B cell (primary cell): ENCODE results near the gene BCOR. TPM values are rescaled to one million over a fixed set of nuclear protein-coding genes. Genes with fewer than 3 reads are reported as not detected.

Experiments used
- ATAC-seq: fragments of 200-7000 bp; cut with Tn5 transposase; one replicate; pipeline ENCODE4 v1.10.0; 2021; ENCODE audit warnings: low read depth, mild to moderate bottlenecking, moderate number of reproducible peaks, moderate library complexity
- CTCF ChIA-PET: fragments of 350-600 bp; sonication (Branson Sonifier 250); formaldehyde crosslinking; loops from one replicate; lab custom pipeline; 2021; ENCODE audit warnings: antibody characterized with exemption, inconsistent platforms; lab: Charles Lee
- POLR2A ChIA-PET: fragments of 350-600 bp; sonication (Branson Sonifier 250); formaldehyde crosslinking; loops from one replicate; lab custom pipeline; 2021; ENCODE audit warnings: antibody characterized with exemption; lab: Charles Lee
- DNase-seq: peaks from one replicate; pipeline ENCODE4 v3.0.0; 2013
- H2AFZ ChIP-seq: 2 replicates; pipeline ENCODE4 v1.6.1; 2012; ENCODE audit warnings: mild to moderate bottlenecking, low read depth, low read length; ENCODE audit not compliant: insufficient read depth, poor library complexity, severe bottlenecking
- H3K27ac ChIP-seq, 2 donors: 1 replicate in 1 of 2; 2 replicates in 1 of 2; pipeline ENCODE4 v1.5.1; 2012 to 2013; ENCODE audit warnings: low read length in 2 of 2, mild to moderate bottlenecking in 2 of 2, moderate library complexity in 1 of 2
- H3K27me3 ChIP-seq, 4 experiments: fragments of 200-600 bp in 1 of 4; sonication (generic) in 1 of 4; replicated peaks in 1 of 4; 1 replicate in 2 of 4; 2 replicates in 2 of 4; pipeline versions ENCODE4 v1.6.1 to v1.7.0; 2013 to 2016; ENCODE audit warnings: low read length in 3 of 4, mild to moderate bottlenecking in 2 of 4, mixed read lengths in 1 of 4, moderate library complexity in 1 of 4; ENCODE audit not compliant: insufficient read depth in 4 of 4, control insufficient read depth in 3 of 4; ENCODE audit errors: control extremely low read depth in 1 of 4
- H3K36me3 ChIP-seq, 2 experiments: replicated peaks in 1 of 2; 1 replicate in 1 of 2; 2 replicates in 1 of 2; pipeline versions ENCODE4 v1.6.1 to v1.7.1; 2013; ENCODE audit warnings: low read length in 1 of 2; ENCODE audit not compliant: insufficient read depth in 2 of 2, control insufficient read depth in 1 of 2; ENCODE audit errors: control extremely low read depth in 1 of 2, extremely low read depth in 1 of 2
- H3K4me1 ChIP-seq, 2 donors: fragments of 200-600 bp in 1 of 2; sonication (generic) in 1 of 2; 1 replicate in 1 of 2; 2 replicates in 1 of 2; pipeline versions ENCODE4 v1.5.1 to v1.6.1; 2013 to 2017; ENCODE audit warnings: low read length in 2 of 2; ENCODE audit not compliant: control insufficient read depth in 2 of 2, insufficient read depth in 2 of 2
- H3K4me2 ChIP-seq: replicated peaks from 2 replicates; pipeline ENCODE3; 2012; ENCODE audit warnings: mild to moderate bottlenecking, low read depth, low read length; ENCODE audit not compliant: poor library complexity, severe bottlenecking
- H3K4me3 ChIP-seq, 5 experiments: fragments of 200-600 bp in 1 of 5; sonication (generic) in 1 of 5; 1 replicate in 3 of 5; 2 replicates in 2 of 5; pipeline versions ENCODE4 v1.5.1 to v1.7.0; 2011 to 2016; ENCODE audit warnings: low read length in 4 of 5, mild to moderate bottlenecking in 4 of 5, low read depth in 2 of 5, control low read depth in 1 of 5, moderate library complexity in 1 of 5; ENCODE audit not compliant: insufficient read depth in 1 of 5; ENCODE audit errors: control extremely low read depth in 1 of 5, extremely low read depth in 1 of 5
- H3K79me2 ChIP-seq: fragments of 200-600 bp; sonication (generic); one replicate; pipeline ENCODE4 v1.6.0; 2016; ENCODE audit warnings: low read length; ENCODE audit not compliant: control insufficient read depth, insufficient read depth
- H3K9ac ChIP-seq: fragments of 200-600 bp; sonication (generic); 2 replicates; pipeline ENCODE4 v1.6.1; 2017; ENCODE audit warnings: mild to moderate bottlenecking, low read length, moderate library complexity
- H3K9me3 ChIP-seq, 3 donors: one replicate each; pipeline versions ENCODE4 v1.6.1 to v1.7.1; 2013; ENCODE audit warnings: low read length in 2 of 3; ENCODE audit not compliant: control insufficient read depth in 2 of 3, insufficient read depth in 1 of 3; ENCODE audit errors: control extremely low read depth in 1 of 3
- H4K20me1 ChIP-seq: 2 replicates; pipeline ENCODE4 v1.6.0; 2012; ENCODE audit warnings: mild to moderate bottlenecking, low read length; ENCODE audit not compliant: insufficient read depth, control insufficient read depth, poor library complexity, severe bottlenecking
- H3K27ac Mint-ChIP-seq: one replicate; pipeline ENCODE4 v1.8.0; 2021; ENCODE audit warnings: mixed read lengths
- H3K27me3 Mint-ChIP-seq: one replicate; pipeline ENCODE4 v1.8.0; 2021; ENCODE audit warnings: mixed read lengths
- H3K4me1 Mint-ChIP-seq: one replicate; pipeline ENCODE4 v1.8.0; 2021; ENCODE audit warnings: mixed read lengths
- H3K4me3 Mint-ChIP-seq: one replicate; pipeline ENCODE4 v1.8.0; 2021; ENCODE audit warnings: mixed read lengths
- H3K9me3 Mint-ChIP-seq: one replicate; pipeline ENCODE4 v1.8.0; 2022; ENCODE audit warnings: mixed read lengths; ENCODE audit not compliant: insufficient read depth
- CTCF ChIP-seq: fragments of 200-600 bp; IDR thresholded peaks from one replicate; pipeline ENCODE4 v1.8.0; 2022; ENCODE audit warnings: antibody characterized with exemption, mild to moderate bottlenecking
- EZH2 ChIP-seq: IDR thresholded peaks from 2 replicates; pipeline ENCODE4 v1.6.1; 2012; ENCODE audit warnings: borderline replicate concordance, low read depth, mild to moderate bottlenecking, moderate library complexity, low read length; ENCODE audit not compliant: insufficient read depth, poor library complexity, severe bottlenecking
- WGBS: methylation state at CpG from one replicate; pipeline ENCODE4 v1.1.5; 2013; ENCODE audit warnings: missing lambda C conversion rate; ENCODE audit not compliant: insufficient coverage; 5-methylcytosine and 5-hydroxymethylcytosine counted together
- intact Hi-C: fragments of 100-400 bp; cut with micrococcal nuclease; formaldehyde crosslinking; loops from one replicate; pipeline ENCODE4 v1.10.0; 2022
- polyA plus RNA-seq: library from polyadenylated mRNA; depleted of rRNA; stranded (reverse); fragments of >200 nt; gene quantifications from 2 replicates; pipeline ENCODE4 v1.2.3, GENCODE V29; 2012
- total RNA-seq, 2 donors: library from RNA; stranded (reverse); fragments of 120-200 nt in 1 of 2; gene quantifications; 1 replicate in 1 of 2; 2 replicates in 1 of 2; pipeline versions ENCODE4 v1.2.3 to v1.2.4, GENCODE V29; 2013 to 2022

The BCOR gene
- total and polyA plus RNA-seq, 2 donors (not counting 1 experiment from before 2014, with no cell fraction given) = 19.0 to 65.3 TPM

GRCh38 chrX:40031911-40032310, 65.8 kb downstream of the BCOR start:
- DNase-seq (no peak), ATAC-seq (no peak)
- Histone ChIP-seq H3K4me3 (no peak overlapping the region), H3K4me2 (no peak overlapping the region), H3K9ac (no peak overlapping the region), H3K79me2 (no peaks in the 10 kb centered on the region), H4K20me1 (no peaks in the 10 kb centered on the region), H3K36me3 (no peaks in the 10 kb centered on the region), H3K4me1 (no peaks in the 10 kb centered on the region), H3K9me3 (no peaks in the 10 kb centered on the region), H3K27me3 (no peaks in the 10 kb centered on the region), H3K27ac (no peak overlapping the region), H2AFZ (no peak overlapping the region)
- intact Hi-C loops = no loop called here
- 93% methylated on average over 3 of the region's 5 CpGs for WGBS
- Mint-ChIP-seq H3K27ac (no peak overlapping the region), H3K27me3 (no peaks in the 10 kb centered on the region), H3K4me3 (no peak overlapping the region), H3K4me1 (no peaks in the 10 kb centered on the region), H3K9me3 (no peaks in the 10 kb centered on the region)
- POLR2A ChIA-PET = no interaction called here
- CTCF ChIA-PET = no interaction called here
- TF ChIP-seq EZH2 (no peak), CTCF (no peak)

- CTCF ChIA-PET = no interaction called here
- H3K4me3 Mint-ChIP-seq = no peak overlapping the region
- no peak for ATAC-seq
- Histone ChIP-seq H3K9me3 (no peaks in the 10 kb centered on the region), H2AFZ (no peak overlapping the region), H3K36me3 (no peaks in the 10 kb centered on the region), H3K9ac (no peak overlapping the region), H3K27ac (no peak overlapping the region), H3K27me3 (no peaks in the 10 kb centered on the region), H3K4me2 (no peak overlapping the region), H3K4me1 (no peaks in the 10 kb centered on the region), H3K79me2 (no peaks in the 10 kb centered on the region), H4K20me1 (no peaks in the 10 kb centered on the region), H3K4me3 (no peak overlapping the region)
- POLR2A ChIA-PET = no interaction called here
- H3K27ac Mint-ChIP-seq = no peak overlapping the region
- TF ChIP-seq CTCF (no peak), EZH2 (no peak)
- H3K4me1 Mint-ChIP-seq = no peaks in the 10 kb centered on the region
- intact Hi-C loops = no loop called here
- no peaks in the 10 kb centered on the region for H3K9me3 Mint-ChIP-seq
- no peaks in the 10 kb centered on the region for H3K27me3 Mint-ChIP-seq
- no peak for DNase-seq
- no CpG with 5 or more reads among the region's 3 CpGs for WGBS
These were observed 67.6 kb downstream of the BCOR start for GRCh38 chrX:40030205-40030604.
